ENCODE data around the gene KLHL13. TPM values are rescaled to one million over a fixed set of nuclear protein-coding genes. Genes with fewer than 3 reads are reported as not detected.

Gene KLHL13, protein sequence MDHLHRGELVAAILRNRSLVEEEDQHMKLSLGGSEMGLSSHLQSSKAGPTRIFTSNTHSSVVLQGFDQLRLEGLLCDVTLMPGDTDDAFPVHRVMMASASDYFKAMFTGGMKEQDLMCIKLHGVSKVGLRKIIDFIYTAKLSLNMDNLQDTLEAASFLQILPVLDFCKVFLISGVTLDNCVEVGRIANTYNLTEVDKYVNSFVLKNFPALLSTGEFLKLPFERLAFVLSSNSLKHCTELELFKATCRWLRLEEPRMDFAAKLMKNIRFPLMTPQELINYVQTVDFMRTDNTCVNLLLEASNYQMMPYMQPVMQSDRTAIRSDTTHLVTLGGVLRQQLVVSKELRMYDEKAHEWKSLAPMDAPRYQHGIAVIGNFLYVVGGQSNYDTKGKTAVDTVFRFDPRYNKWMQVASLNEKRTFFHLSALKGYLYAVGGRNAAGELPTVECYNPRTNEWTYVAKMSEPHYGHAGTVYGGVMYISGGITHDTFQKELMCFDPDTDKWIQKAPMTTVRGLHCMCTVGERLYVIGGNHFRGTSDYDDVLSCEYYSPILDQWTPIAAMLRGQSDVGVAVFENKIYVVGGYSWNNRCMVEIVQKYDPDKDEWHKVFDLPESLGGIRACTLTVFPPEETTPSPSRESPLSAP
- total RNA-seq (ENCODE audit: low replicate concordance) = 5.2 and 10.2 TPM in 2 replicates
- long read RNA-seq, transcript KLHL13-204 (7 exons, 3,256 nt) = major isoform, 20 of 28 reads
- long read RNA-seq, partial matches to known transcripts = 1 of 28 reads
- long read RNA-seq, other reads (novel, unspliced or antisense) = 4 of 28 reads

DNA sequence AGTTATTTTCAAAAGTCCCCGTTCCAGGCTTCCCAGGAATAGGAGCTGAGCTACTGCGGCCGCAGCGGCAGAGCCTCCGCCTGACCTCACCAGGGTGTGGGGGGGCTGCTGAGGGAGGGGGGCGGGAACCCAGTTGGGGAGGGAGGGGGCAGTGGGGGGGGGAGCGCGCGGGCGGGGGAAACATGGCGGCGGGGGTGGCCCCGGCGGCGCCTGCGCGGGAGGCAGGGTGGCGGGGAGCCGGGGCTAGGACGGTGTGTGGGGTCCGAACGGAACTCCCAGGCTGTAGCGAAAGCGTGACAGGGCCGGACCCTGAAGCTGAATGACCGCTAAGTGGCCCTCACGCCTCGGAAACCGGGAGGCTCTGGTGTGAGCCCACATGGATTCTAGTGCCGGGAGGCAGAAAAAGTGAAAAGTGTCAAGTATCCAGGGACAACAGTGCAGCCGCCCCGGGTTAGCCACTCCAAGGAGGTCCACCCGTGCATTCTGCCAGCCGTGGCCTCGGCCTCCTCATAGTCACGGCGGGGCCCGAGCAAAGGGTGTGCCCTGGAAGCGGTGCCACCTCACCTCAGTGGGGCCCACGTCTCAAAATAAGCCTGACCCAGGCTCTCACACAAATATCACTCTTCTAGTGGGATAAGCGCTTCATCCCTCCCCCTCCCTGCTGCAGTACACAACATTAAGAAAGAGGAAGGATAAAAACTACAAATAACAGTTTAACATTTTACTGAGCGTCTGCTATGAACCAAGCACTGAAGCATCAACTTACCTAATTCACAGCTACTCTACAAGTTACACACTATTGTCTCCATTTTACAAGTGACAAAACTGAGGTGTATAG, at the start of gene KLHL13:
TSS of gene KLHL13 (minus strand) at position 98 of the 838 bp plus-strand sequence. CDS start 88,337 bp downstream, outside the sequence.
- Mint-ChIP-seq H3K36me3 (no peaks in the 10 kb centered on the region), H3K27ac (peak within 1 kb of the TSS; percentile 13), H3K9me3 (no peaks in the 10 kb centered on the region), H3K4me1 (ENCODE audit: unreplicated experiment) (peaks cover 8% of the 10 kb centered on the region), H3K27me3 (no peaks in the 10 kb centered on the region), H3K4me3 (peak within 1 kb of the TSS; percentile 95)
- DNase-seq (ENCODE audit: extremely low spot score, unreplicated experiment) = no peak
- TF ChIP-seq, protein P1, sequence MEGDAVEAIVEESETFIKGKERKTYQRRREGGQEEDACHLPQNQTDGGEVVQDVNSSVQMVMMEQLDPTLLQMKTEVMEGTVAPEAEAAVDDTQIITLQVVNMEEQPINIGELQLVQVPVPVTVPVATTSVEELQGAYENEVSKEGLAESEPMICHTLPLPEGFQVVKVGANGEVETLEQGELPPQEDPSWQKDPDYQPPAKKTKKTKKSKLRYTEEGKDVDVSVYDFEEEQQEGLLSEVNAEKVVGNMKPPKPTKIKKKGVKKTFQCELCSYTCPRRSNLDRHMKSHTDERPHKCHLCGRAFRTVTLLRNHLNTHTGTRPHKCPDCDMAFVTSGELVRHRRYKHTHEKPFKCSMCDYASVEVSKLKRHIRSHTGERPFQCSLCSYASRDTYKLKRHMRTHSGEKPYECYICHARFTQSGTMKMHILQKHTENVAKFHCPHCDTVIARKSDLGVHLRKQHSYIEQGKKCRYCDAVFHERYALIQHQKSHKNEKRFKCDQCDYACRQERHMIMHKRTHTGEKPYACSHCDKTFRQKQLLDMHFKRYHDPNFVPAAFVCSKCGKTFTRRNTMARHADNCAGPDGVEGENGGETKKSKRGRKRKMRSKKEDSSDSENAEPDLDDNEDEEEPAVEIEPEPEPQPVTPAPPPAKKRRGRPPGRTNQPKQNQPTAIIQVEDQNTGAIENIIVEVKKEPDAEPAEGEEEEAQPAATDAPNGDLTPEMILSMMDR (conservative IDR thresholded peaks at IDR 0.05) = no peak

DNA sequence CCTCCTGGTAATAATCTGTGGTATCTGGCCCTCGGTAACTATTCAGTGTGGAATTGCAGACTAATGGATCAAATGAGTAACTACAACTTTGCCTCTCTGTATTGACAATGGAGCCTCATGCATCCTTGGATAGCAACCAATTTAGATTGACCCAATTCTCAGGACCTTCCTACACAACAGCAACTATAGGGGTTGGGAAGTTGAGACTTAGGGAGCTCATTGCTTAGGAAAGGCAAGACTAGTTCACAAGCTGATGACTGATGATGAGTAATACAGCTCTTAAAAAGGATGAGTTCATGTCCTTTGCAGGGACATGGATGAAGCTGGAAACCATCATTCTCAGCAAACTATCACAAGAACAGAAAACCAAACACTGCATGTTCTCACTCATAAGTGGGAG, 47.5 kb upstream of the KLHL13 start:
- H3K9me3 Mint-ChIP-seq = no peaks in the 10 kb centered on the region
- TF ChIP-seq, protein P1 (conservative IDR thresholded peaks at IDR 0.05) = no peak
- H3K4me1 Mint-ChIP-seq (ENCODE audit: unreplicated experiment) = no peaks in the 10 kb centered on the region
- no peak for DNase-seq (ENCODE audit: extremely low spot score, unreplicated experiment)
- H3K36me3 Mint-ChIP-seq = no peaks in the 10 kb centered on the region
- no peak overlapping the region for H3K4me3 Mint-ChIP-seq
- no peak overlapping the region for H3K27ac Mint-ChIP-seq
- no peaks in the 10 kb centered on the region for H3K27me3 Mint-ChIP-seq

DNA sequence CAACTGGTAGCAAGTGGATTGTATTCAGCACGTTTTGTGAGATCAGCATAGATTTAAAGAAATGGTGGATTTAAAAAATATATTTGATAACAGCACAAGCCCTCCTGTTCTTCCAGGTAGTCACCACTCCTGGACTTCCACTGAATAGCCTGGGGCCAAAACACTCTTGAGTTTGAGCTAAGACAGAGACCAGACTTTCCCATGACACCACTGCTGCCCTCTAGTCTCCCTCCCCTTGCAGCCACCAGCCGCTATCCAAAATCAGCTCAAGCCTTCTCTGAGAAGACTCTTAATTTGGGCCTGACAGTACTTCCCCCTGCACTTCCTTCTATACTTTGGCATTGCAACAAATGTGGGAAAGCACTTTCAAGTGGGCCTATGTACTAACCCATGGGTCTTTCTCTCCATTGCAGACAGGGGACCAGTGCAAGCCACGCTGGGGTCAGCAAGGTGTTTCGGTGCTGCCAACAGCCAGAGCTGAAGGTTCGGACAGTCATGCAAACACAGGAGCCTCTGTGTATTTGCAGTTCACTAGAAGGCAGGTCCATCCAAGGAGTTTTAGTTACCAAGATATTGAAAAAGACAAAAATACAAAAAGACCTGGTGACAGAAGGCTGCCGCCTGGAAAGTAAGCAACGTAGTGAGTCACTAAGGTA, 40.5 kb upstream of the KLHL13 start:
- no peak for DNase-seq (ENCODE audit: extremely low spot score, unreplicated experiment)
- TF ChIP-seq, protein P1 (conservative IDR thresholded peaks at IDR 0.05) = no peak
- Mint-ChIP-seq H3K9me3 (no peaks in the 10 kb centered on the region), H3K4me1 (ENCODE audit: unreplicated experiment) (no peaks in the 10 kb centered on the region), H3K27ac (no peak overlapping the region), H3K4me3 (no peak overlapping the region), H3K36me3 (no peaks in the 10 kb centered on the region), H3K27me3 (no peaks in the 10 kb centered on the region)

DNA sequence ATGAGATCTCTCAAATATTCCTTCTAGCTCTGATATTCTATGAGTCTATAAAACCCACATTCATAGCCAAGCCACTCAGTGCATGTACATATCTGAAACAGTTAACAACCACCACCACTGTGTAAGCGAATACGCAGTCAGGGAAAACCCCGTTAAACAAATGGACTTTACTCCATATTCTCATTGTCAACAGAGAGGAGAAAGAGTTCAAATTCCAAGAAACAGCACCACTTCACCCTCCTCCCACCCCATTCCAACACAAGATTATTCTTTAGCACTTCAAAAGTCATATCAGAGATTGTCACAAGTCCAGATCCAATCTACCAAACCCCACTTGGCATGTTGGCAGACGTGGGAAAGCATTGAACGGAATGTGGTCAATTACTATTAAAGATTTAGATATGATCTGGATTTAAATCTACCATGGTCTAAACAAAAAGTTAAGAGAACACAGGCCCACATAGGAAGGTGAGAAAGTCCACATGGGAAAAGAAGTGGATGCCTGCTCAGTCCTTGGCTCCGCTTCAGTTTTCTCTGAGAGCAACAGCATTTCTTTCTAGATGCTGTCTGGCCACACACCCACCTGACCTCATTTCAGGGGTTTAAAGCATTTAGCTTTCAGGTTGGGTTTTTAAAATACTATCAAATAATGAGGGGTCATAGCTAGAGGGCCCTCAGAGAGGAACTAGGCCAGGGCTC, 39.8 kb upstream of the KLHL13 start:
- Mint-ChIP-seq H3K4me3 (no peak overlapping the region), H3K9me3 (no peaks in the 10 kb centered on the region), H3K4me1 (ENCODE audit: unreplicated experiment) (no peaks in the 10 kb centered on the region), H3K27ac (no peak overlapping the region), H3K36me3 (no peaks in the 10 kb centered on the region), H3K27me3 (no peaks in the 10 kb centered on the region)
- no peak for DNase-seq (ENCODE audit: extremely low spot score, unreplicated experiment)
- TF ChIP-seq, protein P1 (conservative IDR thresholded peaks at IDR 0.05) = no peak

Measured in type B pancreatic cell (in vitro differentiated cells).